22Rv1 (cell line): ENCODE data around the gene GFPT1.

Source experiments
- H3K27ac ChIP-seq: fragments of 450-650 bp; 2 replicates; pipeline ENCODE4 v1.5.1; 2017
- ZFX ChIP-seq: fragments of 450-650 bp; IDR thresholded peaks from 2 replicates; pipeline ENCODE4 v1.6.1; 2017; ENCODE audit warnings: antibody characterized with exemption, borderline replicate concordance
- TF ChIP-seq, protein P1 (sequence below): fragments of 450-650 bp; IDR thresholded peaks from 2 replicates; pipeline ENCODE4 v1.5.1; 2017; ENCODE audit warnings: mild to moderate bottlenecking

The GFPT1 gene

DNA sequence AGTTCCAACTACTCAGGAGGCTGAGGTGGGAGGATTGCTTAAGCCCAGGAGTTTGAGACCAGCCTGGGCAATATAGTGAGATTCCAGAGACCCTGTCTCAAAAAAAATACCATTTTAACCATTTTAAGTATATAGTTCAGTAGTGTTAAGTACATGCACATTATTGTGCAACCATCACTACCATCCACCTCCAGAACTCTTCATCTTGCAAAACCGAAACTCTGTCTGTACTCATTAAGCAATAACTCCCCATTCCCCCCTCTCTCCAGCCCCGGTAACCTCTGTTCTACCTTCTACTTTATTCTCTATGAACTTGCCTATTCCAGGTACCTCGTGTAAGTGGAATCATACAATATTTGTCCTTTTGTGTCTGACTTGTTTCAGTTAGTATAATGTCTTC is 86.4 kb downstream of the GFPT1 start:
- H3K27ac ChIP-seq, result no peak overlapping the region
- no peak for TF ChIP-seq ZFX
- TF ChIP-seq, protein P1, sequence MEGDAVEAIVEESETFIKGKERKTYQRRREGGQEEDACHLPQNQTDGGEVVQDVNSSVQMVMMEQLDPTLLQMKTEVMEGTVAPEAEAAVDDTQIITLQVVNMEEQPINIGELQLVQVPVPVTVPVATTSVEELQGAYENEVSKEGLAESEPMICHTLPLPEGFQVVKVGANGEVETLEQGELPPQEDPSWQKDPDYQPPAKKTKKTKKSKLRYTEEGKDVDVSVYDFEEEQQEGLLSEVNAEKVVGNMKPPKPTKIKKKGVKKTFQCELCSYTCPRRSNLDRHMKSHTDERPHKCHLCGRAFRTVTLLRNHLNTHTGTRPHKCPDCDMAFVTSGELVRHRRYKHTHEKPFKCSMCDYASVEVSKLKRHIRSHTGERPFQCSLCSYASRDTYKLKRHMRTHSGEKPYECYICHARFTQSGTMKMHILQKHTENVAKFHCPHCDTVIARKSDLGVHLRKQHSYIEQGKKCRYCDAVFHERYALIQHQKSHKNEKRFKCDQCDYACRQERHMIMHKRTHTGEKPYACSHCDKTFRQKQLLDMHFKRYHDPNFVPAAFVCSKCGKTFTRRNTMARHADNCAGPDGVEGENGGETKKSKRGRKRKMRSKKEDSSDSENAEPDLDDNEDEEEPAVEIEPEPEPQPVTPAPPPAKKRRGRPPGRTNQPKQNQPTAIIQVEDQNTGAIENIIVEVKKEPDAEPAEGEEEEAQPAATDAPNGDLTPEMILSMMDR, result no peak

DNA sequence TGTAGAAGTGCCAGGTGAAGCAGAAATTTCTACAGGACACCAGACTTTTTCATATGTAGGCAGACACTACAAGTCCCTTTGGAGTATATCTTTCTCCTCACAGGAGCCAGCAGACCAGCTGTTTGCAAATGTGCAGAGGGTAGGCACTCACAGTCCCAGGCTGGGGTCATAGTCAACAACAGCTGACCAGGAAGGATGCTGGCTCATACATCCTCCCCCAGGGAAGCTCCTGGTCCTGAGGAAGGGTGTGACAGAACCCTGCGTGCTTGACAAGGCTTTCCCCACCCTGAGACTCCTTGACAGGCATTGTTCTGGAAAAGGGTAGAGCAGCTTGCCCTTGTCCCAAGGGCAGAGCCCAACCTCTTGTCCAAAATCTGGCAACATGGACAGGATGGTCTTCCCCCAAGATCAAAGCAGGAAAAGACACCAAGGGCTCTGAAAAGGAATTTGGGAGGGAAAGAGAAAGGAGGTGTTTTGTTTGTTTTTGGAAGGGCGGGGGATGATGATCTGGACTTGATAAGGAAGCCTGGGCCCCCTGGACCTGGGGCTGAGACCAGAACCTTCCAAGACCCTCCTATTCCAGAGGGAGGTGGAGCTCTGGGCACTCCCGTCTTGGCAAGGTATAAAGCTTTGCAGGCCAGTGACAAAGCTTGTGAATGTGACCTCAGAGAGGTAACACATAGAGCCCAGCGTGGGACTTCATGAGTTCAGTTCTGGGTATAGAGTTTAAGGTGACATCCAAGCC is 87.1 kb downstream of the GFPT1 start:
- no peak for TF ChIP-seq ZFX
- TF ChIP-seq, protein P1, result no peak
- no peak overlapping the region for H3K27ac ChIP-seq

DNA sequence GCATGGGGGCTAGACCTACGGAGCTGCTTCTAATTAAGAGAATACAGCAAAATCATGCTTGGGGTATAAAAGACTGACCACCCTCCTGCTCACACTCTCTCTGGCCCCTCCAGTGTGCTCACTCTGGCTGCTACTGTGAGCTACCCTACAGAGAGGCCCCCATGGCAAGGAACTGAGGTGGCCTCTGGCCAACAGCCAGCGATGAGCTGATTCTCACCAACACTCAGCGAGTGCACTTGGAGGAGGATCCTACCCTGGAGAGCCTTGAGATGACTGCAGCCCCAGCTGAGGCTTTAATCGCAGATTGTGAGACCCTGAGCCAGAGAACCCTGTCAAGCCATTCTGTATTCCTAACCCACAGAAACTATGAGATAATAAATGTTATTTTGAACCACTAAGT is 88.2 kb downstream of the GFPT1 start:
- TF ChIP-seq ZFX, result no peak
- TF ChIP-seq, protein P1, result no peak
- no peak overlapping the region for H3K27ac ChIP-seq

DNA sequence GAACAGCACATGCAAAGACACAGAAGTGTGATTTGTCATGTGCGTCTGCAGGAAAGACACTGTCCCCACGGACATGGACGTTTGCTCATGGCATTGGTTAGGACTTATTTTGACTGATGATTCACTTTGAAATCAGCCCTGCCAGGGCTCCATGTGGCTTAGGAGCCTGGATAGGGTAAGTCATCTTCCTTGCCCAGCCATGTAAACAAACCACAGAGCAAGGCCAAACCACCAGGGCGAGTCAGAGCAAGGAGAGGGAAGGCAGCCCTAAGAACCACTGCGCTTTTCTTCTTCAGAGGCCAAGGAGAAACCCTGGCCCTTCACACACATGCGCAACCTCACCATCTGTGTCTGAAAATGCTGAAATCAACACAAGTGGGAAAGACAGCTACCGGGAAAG is 88.8 kb downstream of the GFPT1 start:
- TF ChIP-seq, protein P1, result no peak
- no peak for TF ChIP-seq ZFX
- no peak overlapping the region for H3K27ac ChIP-seq

DNA sequence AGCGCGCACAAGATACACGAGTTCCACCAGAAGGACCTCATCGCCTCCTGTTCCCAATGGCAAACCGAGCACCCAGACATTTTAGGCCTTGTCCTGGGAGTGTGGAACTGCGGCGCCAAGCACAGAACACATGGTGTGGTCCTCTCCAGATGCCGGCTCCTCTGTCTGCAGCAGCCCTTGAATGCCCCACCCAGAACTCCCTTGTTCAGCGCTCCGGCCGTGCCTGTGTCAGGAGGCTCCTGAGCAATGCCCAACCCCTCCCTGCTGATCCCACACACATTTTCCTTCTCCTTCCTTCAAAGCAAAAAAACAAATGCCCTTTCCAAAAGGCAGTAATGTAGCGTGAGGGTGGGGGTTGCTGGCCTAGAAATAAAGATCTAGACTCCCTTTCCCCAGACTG is 89.8 kb downstream of the GFPT1 start:
- no peak overlapping the region for H3K27ac ChIP-seq
- TF ChIP-seq, protein P1, result no peak
- no peak for TF ChIP-seq ZFX

DNA sequence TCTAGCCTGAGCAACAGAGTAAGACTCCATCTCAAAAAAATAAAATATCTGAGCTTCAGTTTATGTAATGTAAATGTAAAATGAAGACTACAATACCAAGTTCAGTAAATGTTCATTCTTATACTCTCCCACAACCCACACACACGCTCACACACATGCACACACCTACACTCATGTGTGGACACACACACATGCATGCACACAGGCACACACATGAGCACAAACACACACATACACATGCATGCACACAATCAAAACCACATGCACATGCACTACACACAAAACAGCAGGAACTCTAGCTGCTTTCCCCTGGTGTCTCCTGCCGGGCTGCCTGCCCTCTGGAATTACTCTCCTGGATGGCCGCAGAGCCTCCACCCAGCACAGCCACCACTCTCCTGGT is 90.6 kb downstream of the GFPT1 start:
- TF ChIP-seq, protein P1, result no peak
- no peak for TF ChIP-seq ZFX
- H3K27ac ChIP-seq, result no peak overlapping the region

DNA sequence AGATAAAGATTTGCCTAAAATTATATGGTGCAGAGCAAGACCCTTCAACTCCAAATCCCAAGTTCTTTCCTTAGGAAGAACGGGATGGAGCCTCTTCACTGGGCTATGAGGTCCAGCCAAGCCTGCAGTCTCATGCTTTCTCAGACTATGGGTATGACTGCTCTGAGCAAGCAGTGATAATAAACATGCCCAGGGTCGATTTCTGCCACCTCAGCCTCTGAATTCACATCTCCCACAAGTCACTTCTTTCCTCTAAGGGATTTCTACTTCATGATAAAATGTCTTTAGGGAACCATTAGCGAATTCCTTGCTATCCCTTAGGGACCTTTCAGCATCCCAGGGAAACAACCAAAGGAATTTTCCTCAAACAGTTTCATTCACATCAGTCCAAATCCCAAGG is 94.8 kb downstream of the GFPT1 start:
- TF ChIP-seq, protein P1, result no peak
- no peak for TF ChIP-seq ZFX

More for the DNA sequence above, 94.8 kb downstream of the GFPT1 start:
- no peak overlapping the region for H3K27ac ChIP-seq
